LoVo (cell line): ENCODE measurements around the gene LCMT2.
A peak's percentile ranks its signal among the peaks of the same experiment; 100 is the strongest.

ENCODE experiments used
- DNase-seq: peaks from one replicate; pipeline ENCODE4 v3.0.0-alpha.2; 2016; ENCODE audit warnings: low spot score

Gene LCMT2

DNA sequence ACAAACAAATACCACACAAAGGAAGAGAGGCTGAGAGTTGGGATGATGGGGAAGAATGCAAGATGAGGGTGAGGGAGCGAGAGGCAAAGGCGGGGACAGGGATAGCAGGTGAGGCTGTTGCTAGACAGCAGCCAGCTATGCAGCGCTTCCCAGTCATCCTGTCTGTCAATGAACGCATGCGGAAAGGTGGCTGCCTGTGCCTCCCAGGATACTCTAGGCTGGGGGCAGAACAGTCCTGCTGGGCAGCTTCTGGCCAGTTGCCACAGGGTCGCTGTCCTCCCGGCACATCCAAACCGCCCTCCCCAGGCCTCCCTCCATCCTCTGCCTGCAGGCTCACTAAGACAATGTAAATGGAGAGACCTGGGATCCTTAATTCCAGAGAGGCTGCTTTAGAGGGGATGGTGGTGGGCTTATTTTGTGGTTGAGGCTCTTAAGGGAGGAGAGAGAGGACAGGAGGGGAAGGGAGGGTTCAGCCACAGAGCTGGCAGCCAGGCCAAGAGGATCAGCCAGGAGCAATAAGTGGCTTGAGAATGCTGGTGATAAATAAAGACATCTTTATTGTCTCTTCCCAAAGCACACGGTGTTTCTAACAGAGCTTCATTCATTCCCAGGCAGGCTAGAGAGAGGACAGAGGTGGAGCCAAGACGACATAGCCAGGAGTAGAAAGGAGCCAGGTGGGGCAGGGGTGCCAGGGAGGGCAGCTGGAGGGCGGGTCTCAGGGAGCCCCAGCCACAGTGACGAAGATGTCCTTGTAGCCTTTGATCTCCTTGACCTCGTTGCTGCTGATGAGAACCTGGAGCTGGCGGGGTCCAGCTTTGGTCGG, 54.4 kb downstream of the LCMT2 start:
- no peak for DNase-seq

DNA sequence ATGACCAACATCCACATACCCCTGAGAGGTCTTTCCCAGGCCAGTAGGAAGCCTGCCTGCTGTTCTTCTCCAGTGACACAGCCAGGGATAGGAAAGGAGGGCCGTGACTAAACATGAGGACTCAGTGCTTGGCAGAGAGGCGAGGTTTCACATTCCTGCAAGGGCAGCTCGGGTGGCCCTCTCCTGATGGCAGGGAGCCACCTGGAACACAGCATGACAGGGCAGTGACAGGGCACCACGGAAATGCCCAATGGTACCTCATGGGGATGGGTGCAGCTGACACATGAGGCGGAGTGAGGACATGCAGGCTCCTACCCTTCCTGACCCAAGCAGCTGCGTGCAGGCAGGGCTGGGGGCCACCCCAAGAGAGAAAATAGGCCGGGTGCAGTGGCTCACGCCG, 56.2 kb downstream of the LCMT2 start:
- peak; percentile 41 for DNase-seq
